Measurements from ENCODE around the gene CCDC177. TPM values are rescaled to one million over a fixed set of nuclear protein-coding genes. Genes with fewer than 3 reads are reported as not detected.

CCDC177 gene
- total and polyA plus RNA-seq, 4 donors = 0.01 TPM; not detected in 3

DNA sequence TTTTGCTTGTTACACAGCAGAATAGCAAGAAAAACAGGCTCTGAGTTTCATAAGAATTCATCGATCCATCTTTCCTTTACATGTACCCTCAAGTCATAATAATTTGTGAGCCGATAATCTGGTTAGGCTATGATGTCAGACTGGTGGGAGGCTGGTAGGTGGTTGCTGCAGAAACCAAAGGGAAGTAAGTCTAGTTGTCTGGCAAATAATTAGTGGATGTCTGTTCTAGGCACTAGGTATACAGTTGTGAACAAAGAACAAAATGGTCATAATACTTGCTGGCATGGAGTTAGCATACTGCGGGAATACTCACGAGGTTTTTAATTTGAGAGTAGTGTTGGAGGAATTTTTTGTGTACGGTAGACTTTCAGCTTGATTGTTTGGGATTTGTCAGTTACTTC is 45.5 kb upstream of the CCDC177 start:
- ATAC-seq (ENCODE audit: insufficient read depth, low FRiP score) (no peak), DNase-seq (no peak)
- Histone ChIP-seq H3K27ac (ENCODE audit: low read depth in 1 of 2, low read length in 1 of 2) (no peak overlapping the region), H3K27me3 (ENCODE audit: control insufficient read depth in 3 of 3, insufficient read depth in 3 of 3, low read length in 2 of 3) (no peaks in the 10 kb centered on the region), H3K4me3 (no peak overlapping the region), H3K9me3 (ENCODE audit: control insufficient read depth in 4 of 4, insufficient read depth in 3 of 4, low read length in 3 of 4) (no peaks in the 10 kb centered on the region), H3K9ac (ENCODE audit: insufficient read depth in 1 of 2, low read length in 2 of 2) (no peak overlapping the region), H3K36me3 (ENCODE audit: control insufficient read depth in 4 of 4, insufficient read depth in 4 of 4, low read length in 4 of 4) (peaks cover 0 to 3% (median 0%) of the 10 kb centered on the region in 4 donors), H3K4me1 (ENCODE audit: control insufficient read depth in 5 of 5, insufficient read depth in 5 of 5, low read length in 5 of 5) (peaks cover 4 to 50% (median 18%) of the 10 kb centered on the region in 5 donors)
- WGBS, 2 donors = 50 to 63% methylated on average over 5 of the region's 5 CpGs
- TF ChIP-seq CTCF (IDR thresholded peaks at IDR 0.05; ENCODE audit: control extremely low read depth, extremely low read depth) = no peak

- Histone ChIP-seq H3K27me3 (ENCODE audit: control insufficient read depth in 3 of 3, insufficient read depth in 3 of 3, low read length in 2 of 3) (no peaks in the 10 kb centered on the region), H3K9ac (ENCODE audit: insufficient read depth in 1 of 2, low read length in 2 of 2) (no peak overlapping the region), H3K36me3 (ENCODE audit: control insufficient read depth in 4 of 4, insufficient read depth in 4 of 4, low read length in 4 of 4) (peaks cover 0 to 3% (median 0%) of the 10 kb centered on the region in 4 donors), H3K27ac (ENCODE audit: low read depth in 1 of 2, low read length in 1 of 2) (no peak overlapping the region), H3K9me3 (ENCODE audit: control insufficient read depth in 4 of 4, insufficient read depth in 3 of 4, low read length in 3 of 4) (no peaks in the 10 kb centered on the region), H3K4me1 (ENCODE audit: control insufficient read depth in 5 of 5, insufficient read depth in 5 of 5, low read length in 5 of 5) (peaks cover 3 to 60% (median 25%) of the 10 kb centered on the region in 5 donors), H3K4me3 (no peak overlapping the region)
- no peak for DNase-seq
- ATAC-seq (ENCODE audit: insufficient read depth, low FRiP score) = no peak
- WGBS, 2 donors = 61 to 71% methylated on average over 4 of the region's 4 CpGs
- no peak for TF ChIP-seq CTCF (IDR thresholded peaks at IDR 0.05; ENCODE audit: control extremely low read depth, extremely low read depth)
Observed at GRCh38 chr14:69619012-69619411, 44.3 kb upstream of the CCDC177 start.

GRCh38 chr14:69617796-69618195 is 43.1 kb upstream of the CCDC177 start:
- DNase-seq (no peak), ATAC-seq (ENCODE audit: insufficient read depth, low FRiP score) (no peak)
- Histone ChIP-seq H3K27me3 (ENCODE audit: control insufficient read depth in 3 of 3, insufficient read depth in 3 of 3, low read length in 2 of 3) (no peaks in the 10 kb centered on the region), H3K4me3 (no peak overlapping the region), H3K9ac (ENCODE audit: insufficient read depth in 1 of 2, low read length in 2 of 2) (no peak overlapping the region), H3K9me3 (ENCODE audit: control insufficient read depth in 4 of 4, insufficient read depth in 3 of 4, low read length in 3 of 4) (no peaks in the 10 kb centered on the region), H3K4me1 (ENCODE audit: control insufficient read depth in 5 of 5, insufficient read depth in 5 of 5, low read length in 5 of 5) (peaks cover 13 to 67% (median 25%) of the 10 kb centered on the region in 5 donors), H3K27ac (ENCODE audit: low read depth in 1 of 2, low read length in 1 of 2) (peak overlapping the region in 1 of 2 donors; percentile 52), H3K36me3 (ENCODE audit: control insufficient read depth in 4 of 4, insufficient read depth in 4 of 4, low read length in 4 of 4) (no peaks in the 10 kb centered on the region)
- no peak for TF ChIP-seq CTCF (IDR thresholded peaks at IDR 0.05; ENCODE audit: control extremely low read depth, extremely low read depth)
- WGBS, 2 donors = 11 to 38% methylated on average over 1 of the region's 1 CpG

- H3K4me3 ChIP-seq = no peak overlapping the region
- ATAC-seq (ENCODE audit: insufficient read depth, low FRiP score) (no peak), DNase-seq (no peak)
- TF ChIP-seq CTCF (IDR thresholded peaks at IDR 0.05; ENCODE audit: control extremely low read depth, extremely low read depth) = no peak
- peak overlapping the region in 1 of 2 donors; percentile 16 for H3K9ac ChIP-seq (ENCODE audit: insufficient read depth in 1 of 2, low read length in 2 of 2)
- H3K27me3 ChIP-seq (ENCODE audit: control insufficient read depth in 3 of 3, insufficient read depth in 3 of 3, low read length in 2 of 3) = no peaks in the 10 kb centered on the region
- 30 to 43% methylated on average over 1 of the region's 1 CpG for WGBS, 2 donors
- peak overlapping the region; percentile 43 to 69 for H3K27ac ChIP-seq (ENCODE audit: low read depth in 1 of 2, low read length in 1 of 2)
- H3K36me3 ChIP-seq (ENCODE audit: control insufficient read depth in 4 of 4, insufficient read depth in 4 of 4, low read length in 4 of 4) = no peaks in the 10 kb centered on the region
- H3K4me1 ChIP-seq (ENCODE audit: control insufficient read depth in 5 of 5, insufficient read depth in 5 of 5, low read length in 5 of 5) = peaks cover 13 to 64% (median 25%) of the 10 kb centered on the region in 5 donors
- H3K9me3 ChIP-seq (ENCODE audit: control insufficient read depth in 4 of 4, insufficient read depth in 3 of 4, low read length in 3 of 4) = no peaks in the 10 kb centered on the region
Observed at GRCh38 chr14:69616408-69616773, 41.7 kb upstream of the CCDC177 start.
